ENCODE results near the gene RYK.

The RYK gene

GRCh38 chr3:134198414-134198813 is 52.2 kb downstream of the RYK start:
- Histone ChIP-seq H2AFZ (ENCODE audit: low read depth, low read length) (no peak overlapping the region), H3K36me3 (ENCODE audit: insufficient read depth, low read length) (peaks cover 31% of the 10 kb centered on the region), H3K4me1 (ENCODE audit: insufficient read depth, low read length) (no peaks in the 10 kb centered on the region), H3K27me3 (ENCODE audit: insufficient read depth, low read length) (no peaks in the 10 kb centered on the region), H3K4me3 (ENCODE audit: low read length) (no peak overlapping the region), H3K9me3 (ENCODE audit: low read length) (no peaks in the 10 kb centered on the region)

DNA sequence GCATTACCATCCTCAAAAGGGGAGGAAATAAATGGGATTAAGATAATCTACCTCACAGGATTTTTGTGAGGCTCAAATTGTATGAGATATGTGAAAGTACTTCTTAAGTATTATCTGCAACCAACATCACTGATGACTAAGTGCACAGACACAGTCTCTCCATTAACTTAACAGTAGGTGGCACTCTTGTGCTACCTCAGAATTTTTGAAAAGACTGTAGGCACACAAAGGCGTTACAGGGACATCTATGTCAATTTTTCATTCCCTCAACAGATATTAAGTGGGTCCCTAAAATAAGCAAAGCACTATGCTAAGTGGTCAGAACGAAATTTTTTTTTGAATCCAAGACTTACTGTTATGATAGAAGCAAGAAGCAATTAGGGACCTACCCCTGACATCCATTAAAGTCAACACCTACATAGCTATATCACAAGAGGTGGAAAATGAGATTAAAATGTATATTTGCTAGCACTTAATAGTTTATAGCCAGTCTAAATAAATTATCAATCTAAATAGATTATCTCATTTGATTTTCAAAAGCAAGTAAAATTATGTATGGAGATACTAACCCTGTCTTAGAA is 52.9 kb downstream of the RYK start:
- Histone ChIP-seq H2AFZ (ENCODE audit: low read depth, low read length) (no peak overlapping the region), H3K9me3 (ENCODE audit: low read length) (no peaks in the 10 kb centered on the region), H3K4me3 (ENCODE audit: low read length) (no peak overlapping the region), H3K36me3 (ENCODE audit: insufficient read depth, low read length) (peaks cover 33% of the 10 kb centered on the region), H3K4me1 (ENCODE audit: insufficient read depth, low read length) (no peaks in the 10 kb centered on the region), H3K27me3 (ENCODE audit: insufficient read depth, low read length) (no peaks in the 10 kb centered on the region)

DNA sequence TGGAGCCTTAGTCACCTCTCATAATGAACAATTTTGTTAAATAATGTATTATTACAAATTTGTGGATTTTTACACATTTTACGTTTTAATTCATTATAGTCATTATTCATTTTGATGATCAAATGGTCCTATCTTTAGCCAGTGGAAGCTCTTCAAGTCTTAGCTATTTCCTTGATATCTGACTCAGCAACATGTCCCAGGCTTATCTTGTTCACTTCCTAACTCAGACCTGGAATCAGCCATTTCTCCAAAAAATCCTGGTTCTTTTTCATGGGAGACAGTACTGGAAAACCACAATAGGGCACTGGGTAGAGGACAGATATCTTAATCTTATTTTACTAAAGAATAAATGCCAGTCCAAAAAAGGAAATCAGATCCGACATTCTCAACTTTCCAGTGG is 56.4 kb downstream of the RYK start:
- Histone ChIP-seq H2AFZ (ENCODE audit: low read depth, low read length) (no peak overlapping the region), H3K4me1 (ENCODE audit: insufficient read depth, low read length) (no peaks in the 10 kb centered on the region), H3K9me3 (ENCODE audit: low read length) (no peaks in the 10 kb centered on the region), H3K36me3 (ENCODE audit: insufficient read depth, low read length) (peaks cover 24% of the 10 kb centered on the region), H3K4me3 (ENCODE audit: low read length) (no peak overlapping the region), H3K27me3 (ENCODE audit: insufficient read depth, low read length) (no peaks in the 10 kb centered on the region)

DNA sequence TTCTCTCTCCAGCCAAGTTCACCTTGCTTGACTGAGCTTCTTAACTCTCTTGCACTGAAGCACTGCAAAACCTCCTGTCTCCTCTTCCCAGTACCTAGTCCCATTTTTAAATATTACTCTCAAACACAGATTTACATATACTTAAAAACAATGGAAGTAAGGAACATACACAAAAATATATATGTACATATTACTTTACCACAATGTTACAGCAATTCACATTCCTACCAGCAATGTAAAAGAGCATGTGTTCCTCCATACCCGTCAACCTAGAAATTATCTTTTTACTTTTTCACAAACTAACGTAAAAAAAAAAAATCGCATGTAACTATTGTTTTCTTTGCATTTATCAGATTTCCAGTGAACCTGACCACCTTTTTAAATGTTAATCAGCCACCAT is 60.4 kb downstream of the RYK start:
- H3K27me3 ChIP-seq (ENCODE audit: insufficient read depth, low read length): no peaks in the 10 kb centered on the region
- H3K36me3 ChIP-seq (ENCODE audit: insufficient read depth, low read length): peaks cover 33% of the 10 kb centered on the region
- H3K4me3 ChIP-seq (ENCODE audit: low read length): no peak overlapping the region
- no peak overlapping the region for H2AFZ ChIP-seq (ENCODE audit: low read depth, low read length)
- no peaks in the 10 kb centered on the region for H3K4me1 ChIP-seq (ENCODE audit: insufficient read depth, low read length)
- H3K9me3 ChIP-seq (ENCODE audit: low read length): no peaks in the 10 kb centered on the region

DNA sequence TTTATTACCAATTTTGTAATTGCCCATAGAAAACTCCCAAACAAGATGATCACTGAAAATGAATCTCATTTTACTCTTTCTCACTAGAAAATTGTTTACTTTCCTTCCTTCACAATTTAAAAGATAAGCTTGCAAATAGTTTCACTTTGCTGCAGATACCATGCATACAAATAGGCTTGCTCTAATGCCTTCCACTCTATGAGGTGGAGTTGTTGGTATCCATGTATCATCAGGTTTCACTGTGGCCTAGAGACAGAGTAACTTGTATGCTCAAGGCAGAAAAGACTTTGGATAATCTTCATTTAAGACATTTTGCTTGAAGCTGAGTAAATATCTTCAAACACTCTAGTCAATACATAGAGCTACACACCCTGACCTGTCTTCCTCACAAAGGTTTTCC is 60.8 kb downstream of the RYK start:
- H3K36me3 ChIP-seq (ENCODE audit: insufficient read depth, low read length): peaks cover 33% of the 10 kb centered on the region

DNA sequence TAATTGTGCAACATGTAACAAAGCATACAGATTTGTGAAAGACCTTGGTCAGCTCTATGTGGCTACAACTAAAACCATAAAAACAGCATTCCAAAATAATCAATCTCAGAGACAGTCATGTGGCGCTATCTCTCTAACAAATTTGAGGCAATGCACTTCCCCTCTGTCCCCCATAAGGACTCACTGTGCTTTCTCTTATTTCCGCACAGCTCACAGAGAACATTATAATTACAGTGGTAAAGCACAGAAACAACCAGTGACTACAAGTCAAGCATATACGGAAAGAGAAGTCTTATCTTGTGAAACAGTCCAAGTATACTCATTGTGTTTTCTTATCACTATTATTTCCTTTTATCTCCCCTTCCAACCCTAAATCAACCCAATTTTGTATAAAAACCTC is 64.3 kb downstream of the RYK start:
- Histone ChIP-seq H3K4me1 (ENCODE audit: insufficient read depth, low read length) (no peaks in the 10 kb centered on the region), H2AFZ (ENCODE audit: low read depth, low read length) (no peak overlapping the region), H3K36me3 (ENCODE audit: insufficient read depth, low read length) (peaks cover 23% of the 10 kb centered on the region), H3K27me3 (ENCODE audit: insufficient read depth, low read length) (no peaks in the 10 kb centered on the region), H3K9me3 (ENCODE audit: low read length) (peaks cover 4% of the 10 kb centered on the region), H3K4me3 (ENCODE audit: low read length) (no peak overlapping the region)

More for the DNA sequence above, 60.8 kb downstream of the RYK start:
- no peaks in the 10 kb centered on the region for H3K27me3 ChIP-seq (ENCODE audit: insufficient read depth, low read length)
- H2AFZ ChIP-seq (ENCODE audit: low read depth, low read length): no peak overlapping the region
- no peak overlapping the region for H3K4me3 ChIP-seq (ENCODE audit: low read length)
- H3K4me1 ChIP-seq (ENCODE audit: insufficient read depth, low read length): no peaks in the 10 kb centered on the region
- H3K9me3 ChIP-seq (ENCODE audit: low read length): no peaks in the 10 kb centered on the region

DNA sequence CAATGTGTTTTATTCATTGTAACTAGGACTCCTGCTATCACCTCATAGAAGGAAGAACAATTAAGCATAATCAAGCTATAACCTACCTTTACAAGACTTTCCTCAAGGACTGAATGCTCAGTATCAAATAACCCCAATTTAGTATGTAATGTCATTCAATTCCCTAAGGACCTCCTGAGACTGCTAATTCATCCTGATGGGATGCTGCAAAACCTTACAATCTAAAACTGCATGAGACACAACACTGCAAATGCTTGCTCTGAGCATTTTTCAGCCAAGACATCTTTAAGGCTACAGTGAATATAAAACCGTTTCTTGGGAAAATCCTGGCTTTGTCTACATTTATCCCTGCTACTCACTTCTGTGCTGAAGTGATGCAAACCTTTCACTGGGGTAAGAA is 69.9 kb downstream of the RYK start:
- Histone ChIP-seq H3K27me3 (ENCODE audit: insufficient read depth, low read length) (no peaks in the 10 kb centered on the region), H2AFZ (ENCODE audit: low read depth, low read length) (no peak overlapping the region), H3K9me3 (ENCODE audit: low read length) (peaks cover 4% of the 10 kb centered on the region), H3K4me1 (ENCODE audit: insufficient read depth, low read length) (no peaks in the 10 kb centered on the region), H3K4me3 (ENCODE audit: low read length) (no peak overlapping the region), H3K36me3 (ENCODE audit: insufficient read depth, low read length) (peaks cover 39% of the 10 kb centered on the region)

DNA sequence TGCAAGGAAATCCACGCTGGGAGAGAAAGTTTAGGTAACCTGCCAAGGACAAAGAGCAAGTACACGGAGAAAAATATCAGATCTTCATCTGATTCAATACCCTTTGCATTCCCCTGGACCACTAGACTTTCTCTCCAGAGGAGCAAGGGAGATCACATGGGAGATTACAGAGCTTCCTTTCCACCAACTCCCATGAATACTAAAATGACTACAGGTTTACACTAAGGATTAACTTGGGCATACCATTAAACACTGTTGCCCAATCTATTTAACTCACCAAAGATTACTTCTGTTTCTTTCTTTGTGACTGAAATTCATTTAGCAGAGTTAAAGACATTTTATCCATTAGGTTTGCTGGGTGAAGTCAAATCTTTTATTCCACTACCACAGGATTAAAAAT is 71.2 kb downstream of the RYK start:
- Histone ChIP-seq H2AFZ (ENCODE audit: low read depth, low read length) (no peak overlapping the region), H3K4me3 (ENCODE audit: low read length) (no peak overlapping the region), H3K36me3 (ENCODE audit: insufficient read depth, low read length) (peaks cover 48% of the 10 kb centered on the region), H3K27me3 (ENCODE audit: insufficient read depth, low read length) (no peaks in the 10 kb centered on the region), H3K4me1 (ENCODE audit: insufficient read depth, low read length) (no peaks in the 10 kb centered on the region), H3K9me3 (ENCODE audit: low read length) (peaks cover 4% of the 10 kb centered on the region)

DNA sequence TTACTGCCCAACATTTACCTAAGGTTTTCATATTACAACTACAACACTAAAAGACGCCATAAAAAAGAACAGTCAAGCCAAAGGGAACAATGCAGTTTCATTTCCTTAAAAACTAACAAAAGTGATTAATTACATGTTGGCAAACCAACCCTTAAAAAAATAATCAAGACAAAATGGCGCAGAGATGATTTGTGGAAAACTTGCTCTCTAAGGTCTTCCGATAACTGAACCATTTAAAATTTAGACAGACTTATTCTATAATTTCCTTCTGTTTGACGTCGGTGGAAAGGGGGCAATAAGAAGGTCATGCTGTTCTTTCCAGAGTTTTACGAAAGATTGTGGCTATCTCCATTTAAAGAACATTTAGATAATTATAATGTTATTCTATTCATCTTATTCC is 87.6 kb downstream of the RYK start:
- no peaks in the 10 kb centered on the region for H3K4me1 ChIP-seq (ENCODE audit: insufficient read depth, low read length)
- peaks cover 31% of the 10 kb centered on the region for H3K36me3 ChIP-seq (ENCODE audit: insufficient read depth, low read length)
- no peaks in the 10 kb centered on the region for H3K27me3 ChIP-seq (ENCODE audit: insufficient read depth, low read length)
- H3K4me3 ChIP-seq (ENCODE audit: low read length): no peak overlapping the region
- no peak overlapping the region for H2AFZ ChIP-seq (ENCODE audit: low read depth, low read length)
- no peaks in the 10 kb centered on the region for H3K9me3 ChIP-seq (ENCODE audit: low read length)

DNA sequence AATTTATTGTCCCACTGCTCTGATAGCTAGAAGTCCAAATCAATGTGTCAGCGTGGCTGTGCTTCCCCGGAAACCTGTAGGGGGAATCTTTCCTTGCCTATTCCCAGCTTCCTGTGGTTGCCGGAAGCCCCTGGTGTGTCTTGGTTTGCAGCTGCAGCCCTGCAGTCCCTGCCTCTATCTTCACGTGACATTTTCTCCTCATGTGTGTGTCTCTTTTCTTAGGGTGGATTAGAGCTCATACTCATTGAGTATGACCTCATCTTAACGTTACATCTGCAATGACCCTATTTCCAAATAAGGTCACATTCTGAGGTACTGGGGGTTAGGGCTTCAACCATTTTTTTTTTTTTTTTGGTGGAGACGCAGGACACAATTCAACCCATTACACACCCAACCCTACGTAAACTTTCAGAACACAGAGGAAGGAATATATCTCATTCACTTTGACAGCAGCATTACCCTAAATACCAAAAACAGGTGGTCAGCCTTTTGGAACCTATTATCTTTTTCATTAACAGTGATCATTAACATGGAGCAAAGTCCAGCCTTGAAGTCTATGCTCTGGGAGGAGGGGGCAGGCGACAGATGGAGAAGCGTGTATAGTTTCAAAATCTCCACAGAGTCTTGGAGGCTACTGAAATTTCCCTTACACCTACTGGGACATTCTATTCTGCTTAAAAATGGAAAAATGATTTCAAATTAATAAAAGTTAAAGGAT is 88.6 kb downstream of the RYK start:
- Histone ChIP-seq H3K36me3 (ENCODE audit: insufficient read depth, low read length) (peaks cover 38% of the 10 kb centered on the region), H3K4me1 (ENCODE audit: insufficient read depth, low read length) (no peaks in the 10 kb centered on the region), H3K9me3 (ENCODE audit: low read length) (no peaks in the 10 kb centered on the region), H2AFZ (ENCODE audit: low read depth, low read length) (no peak overlapping the region), H3K4me3 (ENCODE audit: low read length) (no peak overlapping the region), H3K27me3 (ENCODE audit: insufficient read depth, low read length) (no peaks in the 10 kb centered on the region)

- Histone ChIP-seq H3K36me3 (ENCODE audit: insufficient read depth, low read length) (peaks cover 49% of the 10 kb centered on the region), H3K4me3 (ENCODE audit: low read length) (no peak overlapping the region)
Observed at GRCh38 chr3:134155446-134155845, 95.2 kb downstream of the RYK start.

DNA sequence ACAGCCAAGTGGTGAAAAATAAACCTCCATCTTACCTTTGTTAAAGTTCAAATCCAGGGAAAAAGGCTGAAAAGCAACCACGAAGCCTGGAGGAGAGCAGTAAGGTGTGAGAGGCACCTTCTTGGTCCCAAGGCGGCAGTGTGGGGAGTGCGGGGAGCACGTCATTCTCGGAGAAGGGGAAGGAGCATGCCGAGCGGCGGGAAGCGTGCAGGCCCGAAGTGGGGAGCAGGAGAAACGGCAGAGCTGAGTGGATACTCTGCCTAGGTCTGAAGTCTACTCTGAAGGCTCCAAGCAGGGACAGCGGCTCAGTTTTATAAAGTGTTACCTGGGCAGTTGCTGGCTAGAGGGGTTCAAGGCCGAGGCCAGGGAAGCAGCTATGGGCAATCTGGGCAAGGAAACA is 96.9 kb downstream of the RYK start:
- no peaks in the 10 kb centered on the region for H3K4me1 ChIP-seq (ENCODE audit: insufficient read depth, low read length)
- H3K27me3 ChIP-seq (ENCODE audit: insufficient read depth, low read length): no peaks in the 10 kb centered on the region
- peaks cover 2% of the 10 kb centered on the region for H3K9me3 ChIP-seq (ENCODE audit: low read length)
- no peak overlapping the region for H2AFZ ChIP-seq (ENCODE audit: low read depth, low read length)
- H3K4me3 ChIP-seq (ENCODE audit: low read length): no peak overlapping the region
- H3K36me3 ChIP-seq (ENCODE audit: insufficient read depth, low read length): peaks cover 38% of the 10 kb centered on the region

More at GRCh38 chr3:134155446-134155845, 95.2 kb downstream of the RYK start:
- peaks cover 2% of the 10 kb centered on the region for H3K9me3 ChIP-seq (ENCODE audit: low read length)
- no peak overlapping the region for H2AFZ ChIP-seq (ENCODE audit: low read depth, low read length)
- H3K27me3 ChIP-seq (ENCODE audit: insufficient read depth, low read length): no peaks in the 10 kb centered on the region
- no peaks in the 10 kb centered on the region for H3K4me1 ChIP-seq (ENCODE audit: insufficient read depth, low read length)

GRCh38 chr3:134150476-134150875 is 100.2 kb downstream of the RYK start:
- Histone ChIP-seq H3K9me3 (ENCODE audit: low read length) (peaks cover 2% of the 10 kb centered on the region), H3K27me3 (ENCODE audit: insufficient read depth, low read length) (no peaks in the 10 kb centered on the region), H3K36me3 (ENCODE audit: insufficient read depth, low read length) (peaks cover 17% of the 10 kb centered on the region), H3K4me3 (ENCODE audit: low read length) (no peak overlapping the region), H2AFZ (ENCODE audit: low read depth, low read length) (no peak overlapping the region), H3K4me1 (ENCODE audit: insufficient read depth, low read length) (no peaks in the 10 kb centered on the region)

GRCh38 chr3:134149286-134149685 is 101.4 kb downstream of the RYK start:
- Histone ChIP-seq H3K36me3 (ENCODE audit: insufficient read depth, low read length) (peaks cover 8% of the 10 kb centered on the region), H2AFZ (ENCODE audit: low read depth, low read length) (no peak overlapping the region), H3K4me3 (ENCODE audit: low read length) (no peak overlapping the region), H3K27me3 (ENCODE audit: insufficient read depth, low read length) (no peaks in the 10 kb centered on the region), H3K4me1 (ENCODE audit: insufficient read depth, low read length) (no peaks in the 10 kb centered on the region), H3K9me3 (ENCODE audit: low read length) (no peaks in the 10 kb centered on the region)

All from neuron (in vitro differentiated cells).